ENCODE measurements around the gene TPRG1.
"Not testable (repeated sequence)": the region's sequence is repeated elsewhere in the genome, so short reads cannot be mapped to it uniquely, and the experiment has no call there.

The TPRG1 gene

GRCh38 chr3:189325454-189325853 lies 153.7 kb downstream of the TPRG1 start:
- Histone ChIP-seq H3K27ac (no peak overlapping the region), H3K4me1 (peaks cover 10 to 16% (median 14%) of the 10 kb centered on the region in 10 experiments), H3K36me3 (no peaks in the 10 kb centered on the region), H3K4me2 (peak overlapping the region in 5 of 11 experiments; percentile 24 to 72 (median 67); a peak in 7 of 22 replicates), H3K9me3 (replicated peaks in 1 of 11) (no peaks in the 10 kb centered on the region), H3K27me3 (peaks cover 5 to 32% (median 22%) of the 10 kb centered on the region in 11 experiments; a peak in 16 of 22 replicates), H3K9ac (no peak overlapping the region), H4K20me1 (no peaks in the 10 kb centered on the region; a peak in 1 of 22 replicates), H3K4me3 (no peak overlapping the region)
- TF ChIP-seq Cebpa-rat (IDR thresholded peaks at IDR 0.05), result no peak

GRCh38 chr3:189329630-189330029 lies 157.9 kb downstream of the TPRG1 start:
- H4K20me1 ChIP-seq; H3K36me3 ChIP-seq; H3K9me3 ChIP-seq (replicated peaks in 1 of 11); H3K4me1 ChIP-seq; H3K4me3 ChIP-seq; H3K27ac ChIP-seq; H3K9ac ChIP-seq; H3K4me2 ChIP-seq: not testable (repeated sequence)
- H3K27me3 ChIP-seq, result peaks cover 5 to 20% (median 11%) of the 10 kb centered on the region in 11 experiments; a peak in 14 of 22 replicates

- no peak overlapping the region for H3K27ac ChIP-seq
- H3K9me3 ChIP-seq (replicated peaks in 1 of 11), result no peaks in the 10 kb centered on the region
- no peaks in the 10 kb centered on the region; a peak in 1 of 22 replicates for H4K20me1 ChIP-seq
- H3K4me2 ChIP-seq, result no peak overlapping the region
- TF ChIP-seq Cebpa-rat (IDR thresholded peaks at IDR 0.05), result no peak
- peaks cover 1 to 3% (median 2%) of the 10 kb centered on the region in 10 experiments for H3K4me1 ChIP-seq
- H3K4me3 ChIP-seq, result no peak overlapping the region
- no peak overlapping the region for H3K9ac ChIP-seq
- H3K27me3 ChIP-seq, result peaks cover 5 to 20% (median 11%) of the 10 kb centered on the region in 11 experiments; a peak in 14 of 22 replicates
- no peaks in the 10 kb centered on the region for H3K36me3 ChIP-seq
Observed at GRCh38 chr3:189330066-189330465, 158.3 kb downstream of the TPRG1 start.

- Histone ChIP-seq H3K4me3 (no peak overlapping the region), H4K20me1 (no peaks in the 10 kb centered on the region), H3K4me2 (no peak overlapping the region)
Observed at GRCh38 chr3:189331002-189331418, 159.2 kb downstream of the TPRG1 start.

GRCh38 chr3:189334064-189334920 lies 162.5 kb downstream of the TPRG1 start:
- no peak overlapping the region for H3K4me3 ChIP-seq
- no peaks in the 10 kb centered on the region for H3K36me3 ChIP-seq
- H3K9me3 ChIP-seq (replicated peaks in 1 of 11), result 0 out of 22 replicates have a peak, but pooled peaks cover 0 to 3% (median 0%) of the 10 kb centered on the region in 11 experiments
- no peaks in the 10 kb centered on the region for H3K27me3 ChIP-seq
- no peak overlapping the region for H3K27ac ChIP-seq
- H3K9ac ChIP-seq, result no peak overlapping the region
- H3K4me2 ChIP-seq, result no peak overlapping the region
- H3K4me1 ChIP-seq, result no peaks in the 10 kb centered on the region
- no peaks in the 10 kb centered on the region for H4K20me1 ChIP-seq
- no peak for TF ChIP-seq Cebpa-rat (IDR thresholded peaks at IDR 0.05)

More at GRCh38 chr3:189331002-189331418, 159.2 kb downstream of the TPRG1 start:
- H3K27me3 ChIP-seq, result peaks cover 0 to 11% (median 5%) of the 10 kb centered on the region in 11 experiments; a peak in 7 of 22 replicates
- H3K4me1 ChIP-seq, result no peaks in the 10 kb centered on the region
- H3K36me3 ChIP-seq, result no peaks in the 10 kb centered on the region
- TF ChIP-seq Cebpa-rat (IDR thresholded peaks at IDR 0.05), result no peak
- no peaks in the 10 kb centered on the region for H3K9me3 ChIP-seq (replicated peaks in 1 of 11)
- H3K27ac ChIP-seq, result no peak overlapping the region
- no peak overlapping the region for H3K9ac ChIP-seq

GRCh38 chr3:189337673-189338091 lies 165.9 kb downstream of the TPRG1 start:
- H3K27me3 ChIP-seq, result no peaks in the 10 kb centered on the region
- H3K36me3 ChIP-seq, result no peaks in the 10 kb centered on the region
- H3K4me3 ChIP-seq, result no peak overlapping the region
- no peaks in the 10 kb centered on the region for H4K20me1 ChIP-seq
- no peak overlapping the region for H3K9ac ChIP-seq
- no peak for TF ChIP-seq Cebpa-rat (IDR thresholded peaks at IDR 0.05)
- 0 out of 22 replicates have a peak, but pooled peaks cover 0 to 3% (median 0%) of the 10 kb centered on the region in 11 experiments for H3K9me3 ChIP-seq (replicated peaks in 1 of 11)
- no peaks in the 10 kb centered on the region for H3K4me1 ChIP-seq
- H3K27ac ChIP-seq, result no peak overlapping the region
- no peak overlapping the region for H3K4me2 ChIP-seq

GRCh38 chr3:189338366-189338765 lies 166.6 kb downstream of the TPRG1 start:
- no peak overlapping the region for H3K27ac ChIP-seq
- H3K9me3 ChIP-seq (replicated peaks in 1 of 11), result 0 out of 22 replicates have a peak, but pooled peaks cover 0 to 3% (median 0%) of the 10 kb centered on the region in 11 experiments
- H3K4me2 ChIP-seq, result no peak overlapping the region
- H3K36me3 ChIP-seq, result no peaks in the 10 kb centered on the region
- no peaks in the 10 kb centered on the region for H4K20me1 ChIP-seq
- H3K4me1 ChIP-seq, result no peaks in the 10 kb centered on the region
- H3K27me3 ChIP-seq, result no peaks in the 10 kb centered on the region
- TF ChIP-seq Cebpa-rat (IDR thresholded peaks at IDR 0.05), result no peak
- H3K9ac ChIP-seq, result no peak overlapping the region
- no peak overlapping the region for H3K4me3 ChIP-seq

GRCh38 chr3:189339996-189340395 lies 168.2 kb downstream of the TPRG1 start:
- H3K9me3 ChIP-seq (replicated peaks in 1 of 11), result 0 out of 22 replicates have a peak, but pooled peaks cover 0 to 3% (median 0%) of the 10 kb centered on the region in 11 experiments
- no peak overlapping the region for H3K4me3 ChIP-seq
- no peak for TF ChIP-seq Cebpa-rat (IDR thresholded peaks at IDR 0.05)
- no peaks in the 10 kb centered on the region for H3K4me1 ChIP-seq
- no peak overlapping the region for H3K4me2 ChIP-seq
- no peaks in the 10 kb centered on the region for H3K36me3 ChIP-seq
- H3K9ac ChIP-seq, result no peak overlapping the region
- no peak overlapping the region for H3K27ac ChIP-seq
- no peaks in the 10 kb centered on the region for H3K27me3 ChIP-seq
- H4K20me1 ChIP-seq, result no peaks in the 10 kb centered on the region

GRCh38 chr3:189340680-189341460 lies 169.1 kb downstream of the TPRG1 start:
- H3K4me3 ChIP-seq, result no peak overlapping the region
- H3K27ac ChIP-seq, result no peak overlapping the region
- no peaks in the 10 kb centered on the region for H3K4me1 ChIP-seq
- 0 out of 22 replicates have a peak, but pooled peaks cover 0 to 3% (median 0%) of the 10 kb centered on the region in 11 experiments for H3K9me3 ChIP-seq (replicated peaks in 1 of 11)
- no peaks in the 10 kb centered on the region for H3K36me3 ChIP-seq
- no peaks in the 10 kb centered on the region for H3K27me3 ChIP-seq
- no peaks in the 10 kb centered on the region for H4K20me1 ChIP-seq
- TF ChIP-seq Cebpa-rat (IDR thresholded peaks at IDR 0.05), result no peak
- no peak overlapping the region for H3K9ac ChIP-seq
- no peak overlapping the region for H3K4me2 ChIP-seq
